ENCODE data around the gene TRAPPC3L.

DNA sequence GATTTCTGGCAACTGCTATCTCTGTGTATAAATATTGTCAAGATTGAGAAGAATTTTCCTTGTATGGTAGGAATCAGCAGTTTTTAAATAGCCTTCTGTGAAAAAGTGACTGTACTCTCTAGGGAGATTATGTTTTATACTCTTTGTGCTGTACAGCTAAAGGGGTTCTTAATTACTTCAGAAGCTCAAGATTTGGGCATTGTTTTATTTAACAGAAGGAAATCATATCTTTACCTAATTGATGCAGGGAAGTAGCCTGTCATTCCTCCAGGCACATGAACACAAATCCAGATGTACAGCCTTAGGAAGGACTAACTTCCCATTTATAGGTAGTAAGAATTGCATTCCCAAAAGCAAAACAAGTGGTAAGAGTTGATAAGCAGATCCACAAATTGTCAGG is 32.8 kb downstream of the TRAPPC3L start:
- TF ChIP-seq, protein P1, sequence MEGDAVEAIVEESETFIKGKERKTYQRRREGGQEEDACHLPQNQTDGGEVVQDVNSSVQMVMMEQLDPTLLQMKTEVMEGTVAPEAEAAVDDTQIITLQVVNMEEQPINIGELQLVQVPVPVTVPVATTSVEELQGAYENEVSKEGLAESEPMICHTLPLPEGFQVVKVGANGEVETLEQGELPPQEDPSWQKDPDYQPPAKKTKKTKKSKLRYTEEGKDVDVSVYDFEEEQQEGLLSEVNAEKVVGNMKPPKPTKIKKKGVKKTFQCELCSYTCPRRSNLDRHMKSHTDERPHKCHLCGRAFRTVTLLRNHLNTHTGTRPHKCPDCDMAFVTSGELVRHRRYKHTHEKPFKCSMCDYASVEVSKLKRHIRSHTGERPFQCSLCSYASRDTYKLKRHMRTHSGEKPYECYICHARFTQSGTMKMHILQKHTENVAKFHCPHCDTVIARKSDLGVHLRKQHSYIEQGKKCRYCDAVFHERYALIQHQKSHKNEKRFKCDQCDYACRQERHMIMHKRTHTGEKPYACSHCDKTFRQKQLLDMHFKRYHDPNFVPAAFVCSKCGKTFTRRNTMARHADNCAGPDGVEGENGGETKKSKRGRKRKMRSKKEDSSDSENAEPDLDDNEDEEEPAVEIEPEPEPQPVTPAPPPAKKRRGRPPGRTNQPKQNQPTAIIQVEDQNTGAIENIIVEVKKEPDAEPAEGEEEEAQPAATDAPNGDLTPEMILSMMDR (IDR thresholded peaks at IDR 0.05; ENCODE audit: low read length), result no peak
- TF ChIP-seq EZH2 (optimal IDR thresholded peaks at IDR 0.05; ENCODE audit: low read depth, low read length), result no peak
- no peak for TF ChIP-seq EZH2phosphoT487 (IDR thresholded peaks at IDR 0.05; ENCODE audit: low read length)
